Measurements from ENCODE around the gene ATOH8.

Gene ATOH8

GRCh38 chr2:85756822-85757435 is 3.1 kb downstream of the ATOH8 start:
- no peaks in the 10 kb centered on the region; the same call in 1 of the 2 replicates for H4K20me1 ChIP-seq (ENCODE audit: insufficient read depth, low read length)
- no peaks in the 10 kb centered on the region for H3K4me1 ChIP-seq (ENCODE audit: insufficient read depth, low read length, severe bottlenecking)
- no peaks in the 10 kb centered on the region for H3F3A ChIP-seq (ENCODE audit: insufficient read depth, low read length)
- TF ChIP-seq EZH2 (IDR thresholded peaks at IDR 0.05; ENCODE audit: borderline replicate concordance, low read length) = no peak
- no peak for TF ChIP-seq CTCF (IDR thresholded peaks at IDR 0.05; ENCODE audit: low read length)
- no peaks in the 10 kb centered on the region for H3K9me2 ChIP-seq (ENCODE audit: low read depth, low read length)
- H3K9ac ChIP-seq (ENCODE audit: low read length) = no peak overlapping the region
- H3K27ac ChIP-seq (ENCODE audit: low read depth, low read length, poor library complexity, severe bottlenecking) = no peak overlapping the region
- no peak overlapping the region for H2AFZ ChIP-seq (ENCODE audit: low read length)
- no peaks in the 10 kb centered on the region for H3K36me3 ChIP-seq (ENCODE audit: insufficient read depth, low read length)
- H3K4me3 ChIP-seq (ENCODE audit: low read depth, low read length, poor library complexity, severe bottlenecking) = no peak overlapping the region
- H3K9me3 ChIP-seq (ENCODE audit: low read length) = no peaks in the 10 kb centered on the region
- no peak overlapping the region for H3K4me2 ChIP-seq (ENCODE audit: low read length)
- no peaks in the 10 kb centered on the region for H3K79me2 ChIP-seq (ENCODE audit: insufficient read depth, low read length)
- no peaks in the 10 kb centered on the region; the same call in 1 of the 2 replicates for H3K27me3 ChIP-seq (ENCODE audit: insufficient read depth, low read length)

GRCh38 chr2:85757860-85758259 is 4.1 kb downstream of the ATOH8 start:
- no peaks in the 10 kb centered on the region for H3K79me2 ChIP-seq (ENCODE audit: insufficient read depth, low read length)
- no peak for TF ChIP-seq EZH2 (IDR thresholded peaks at IDR 0.05; ENCODE audit: borderline replicate concordance, low read length)
- no peak for TF ChIP-seq CTCF (IDR thresholded peaks at IDR 0.05; ENCODE audit: low read length)
- H3K9me3 ChIP-seq (ENCODE audit: low read length) = no peaks in the 10 kb centered on the region
- no peak overlapping the region for H3K27ac ChIP-seq (ENCODE audit: low read depth, low read length, poor library complexity, severe bottlenecking)
- H2AFZ ChIP-seq (ENCODE audit: low read length) = no peak overlapping the region
- no peak overlapping the region for H3K4me2 ChIP-seq (ENCODE audit: low read length)
- no peaks in the 10 kb centered on the region for H3K27me3 ChIP-seq (ENCODE audit: insufficient read depth, low read length)
- H3K4me3 ChIP-seq (ENCODE audit: low read depth, low read length, poor library complexity, severe bottlenecking) = no peak overlapping the region
- no peaks in the 10 kb centered on the region for H3K9me2 ChIP-seq (ENCODE audit: low read depth, low read length)
- no peaks in the 10 kb centered on the region for H3K36me3 ChIP-seq (ENCODE audit: insufficient read depth, low read length)
- no peaks in the 10 kb centered on the region for H3F3A ChIP-seq (ENCODE audit: insufficient read depth, low read length)
- no peaks in the 10 kb centered on the region for H4K20me1 ChIP-seq (ENCODE audit: insufficient read depth, low read length)
- no peaks in the 10 kb centered on the region for H3K4me1 ChIP-seq (ENCODE audit: insufficient read depth, low read length, severe bottlenecking)
- no peak overlapping the region for H3K9ac ChIP-seq (ENCODE audit: low read length)

GRCh38 chr2:85758361-85759256 is 4.8 kb downstream of the ATOH8 start:
- no peaks in the 10 kb centered on the region for H4K20me1 ChIP-seq (ENCODE audit: insufficient read depth, low read length)
- TF ChIP-seq EZH2 (IDR thresholded peaks at IDR 0.05; ENCODE audit: borderline replicate concordance, low read length) (no peak), CTCF (IDR thresholded peaks at IDR 0.05; ENCODE audit: low read length) (no peak)
- H3F3A ChIP-seq (ENCODE audit: insufficient read depth, low read length) = no peaks in the 10 kb centered on the region
- no peaks in the 10 kb centered on the region for H3K9me2 ChIP-seq (ENCODE audit: low read depth, low read length)
- no peaks in the 10 kb centered on the region for H3K36me3 ChIP-seq (ENCODE audit: insufficient read depth, low read length)
- H3K4me2 ChIP-seq (ENCODE audit: low read length) = no peak overlapping the region
- H3K9me3 ChIP-seq (ENCODE audit: low read length) = no peaks in the 10 kb centered on the region
- H3K4me3 ChIP-seq (ENCODE audit: low read depth, low read length, poor library complexity, severe bottlenecking) = no peak overlapping the region
- no peak overlapping the region for H3K9ac ChIP-seq (ENCODE audit: low read length)
- H3K79me2 ChIP-seq (ENCODE audit: insufficient read depth, low read length) = no peaks in the 10 kb centered on the region
- H3K27ac ChIP-seq (ENCODE audit: low read depth, low read length, poor library complexity, severe bottlenecking) = no peak overlapping the region
- no peaks in the 10 kb centered on the region for H3K27me3 ChIP-seq (ENCODE audit: insufficient read depth, low read length)
- no peaks in the 10 kb centered on the region for H3K4me1 ChIP-seq (ENCODE audit: insufficient read depth, low read length, severe bottlenecking)
- H2AFZ ChIP-seq (ENCODE audit: low read length) = no peak overlapping the region

Data from OCI-LY1 (cell line).